Raji (cell line): ENCODE measurements around the gene LAMA3.

Source experiments
- POLR2A ChIP-seq: IDR thresholded peaks from 2 replicates; pipeline ENCODE4 v1.6.1; 2011; ENCODE audit warnings: low read depth, low read length, control low read depth; ENCODE audit not compliant: insufficient read depth

The LAMA3 gene

DNA sequence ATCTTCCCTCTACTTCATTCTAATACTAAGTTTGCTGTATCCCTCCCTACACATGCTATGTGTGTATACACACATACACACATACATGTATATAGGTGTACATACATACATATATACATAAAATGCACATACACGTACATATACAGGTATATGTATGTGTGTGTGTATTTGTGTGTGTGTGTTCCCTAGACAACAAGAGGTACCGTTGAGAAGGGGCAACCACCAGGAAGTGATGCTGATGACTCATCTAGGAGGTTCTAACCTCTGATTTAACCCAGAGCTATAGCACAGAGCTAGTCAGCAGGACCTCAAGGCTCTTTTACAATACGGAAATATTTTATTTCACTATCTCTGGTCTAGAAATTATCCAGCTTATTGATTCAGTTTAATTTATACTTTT, 139.2 kb downstream of the LAMA3 start:
- TF ChIP-seq POLR2A: no peak

DNA sequence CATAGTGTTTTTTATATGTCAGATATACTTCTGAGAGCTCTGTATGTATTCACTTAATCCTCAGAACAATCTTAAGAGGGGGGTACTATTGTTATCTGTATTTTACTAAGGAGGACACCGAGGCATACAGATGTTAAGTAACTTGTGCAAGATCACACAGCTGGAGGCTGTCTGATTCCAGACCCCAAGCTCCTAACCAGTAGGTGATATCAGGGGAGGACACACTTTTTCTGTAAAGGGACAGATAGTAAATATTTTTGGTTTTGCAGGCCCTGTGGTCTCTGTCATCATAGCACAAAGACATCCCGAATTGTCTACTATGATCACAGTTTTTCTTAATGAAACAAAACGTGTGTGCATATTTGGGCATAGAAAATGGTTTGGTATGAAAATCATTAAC, 143.7 kb downstream of the LAMA3 start:
- TF ChIP-seq POLR2A: no peak

DNA sequence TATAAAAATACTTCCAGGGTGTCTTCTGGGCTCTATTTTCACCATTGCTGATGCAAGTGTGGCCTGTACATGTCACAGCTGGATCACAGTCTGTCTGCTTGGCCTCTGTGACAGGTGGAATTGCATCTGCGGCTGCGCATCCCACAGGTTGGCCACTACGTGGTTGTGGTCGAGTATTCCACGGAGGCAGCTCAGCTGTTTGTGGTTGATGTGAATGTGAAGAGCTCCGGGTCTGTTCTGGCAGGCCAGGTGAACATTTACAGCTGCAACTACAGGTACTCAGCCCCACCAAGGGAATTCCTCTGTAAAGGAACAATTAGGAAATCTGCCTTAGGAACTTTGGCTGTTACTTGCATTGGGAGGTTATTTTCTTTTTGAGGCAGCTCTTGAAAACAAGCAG, 144.5 kb downstream of the LAMA3 start:
- TF ChIP-seq POLR2A: no peak

DNA sequence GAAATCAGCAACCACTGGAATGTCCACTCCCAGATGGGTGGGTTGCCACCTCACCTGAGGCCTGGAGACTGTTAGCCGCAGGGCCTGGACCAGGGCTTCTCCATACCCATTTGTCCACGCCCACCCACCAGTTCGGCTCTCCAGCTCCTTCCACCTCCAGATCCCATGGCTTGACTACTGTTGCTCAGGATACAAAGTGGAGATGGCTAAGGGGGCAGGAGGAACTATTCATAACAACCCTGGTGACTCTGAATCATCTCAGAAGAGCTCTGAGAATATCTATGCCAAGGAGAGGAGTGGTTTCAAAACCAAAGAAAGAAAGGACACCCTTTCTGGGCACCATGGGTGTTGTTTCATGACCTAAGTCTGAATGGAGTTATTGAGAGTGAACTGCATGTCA, 145.8 kb downstream of the LAMA3 start:
- TF ChIP-seq POLR2A: no peak

DNA sequence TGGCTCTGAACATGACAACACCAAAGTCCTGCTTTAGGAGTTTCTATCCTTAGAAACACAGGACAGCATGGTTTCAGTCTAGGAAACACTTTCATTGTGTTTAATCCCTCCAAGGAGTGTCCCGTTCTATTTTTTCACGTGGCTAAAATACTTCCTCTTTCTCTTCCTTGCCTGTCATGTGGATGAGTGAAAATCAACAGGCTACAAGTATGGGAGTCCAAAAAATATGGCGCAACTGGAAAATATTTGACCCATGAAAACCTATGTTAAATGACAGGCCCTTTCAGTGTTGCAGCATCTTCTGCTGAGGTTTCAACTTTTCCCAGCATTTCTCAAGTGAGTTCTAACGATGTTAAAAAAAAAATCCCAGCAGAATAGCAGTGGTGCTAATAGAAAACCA, 146.3 kb downstream of the LAMA3 start:
- no peak for TF ChIP-seq POLR2A

DNA sequence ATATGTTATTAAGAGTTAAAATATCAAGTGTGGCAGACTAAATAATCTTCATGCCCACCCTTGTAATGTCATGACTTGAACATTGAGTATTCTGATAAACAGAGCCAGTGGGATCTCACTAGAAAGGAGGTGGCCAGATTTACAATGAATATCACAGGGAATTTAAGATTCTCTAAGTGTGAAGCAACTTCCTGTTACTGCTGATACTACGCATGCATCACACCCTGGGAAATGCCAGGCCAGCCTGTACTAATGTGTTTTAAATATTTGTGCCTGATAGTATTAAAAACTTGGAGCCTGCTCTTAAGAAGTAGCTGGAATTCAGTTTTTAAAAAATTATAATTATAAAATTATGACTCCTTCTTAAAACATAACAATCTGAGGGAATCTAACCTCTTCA, 148.3 kb downstream of the LAMA3 start:
- no peak for TF ChIP-seq POLR2A

DNA sequence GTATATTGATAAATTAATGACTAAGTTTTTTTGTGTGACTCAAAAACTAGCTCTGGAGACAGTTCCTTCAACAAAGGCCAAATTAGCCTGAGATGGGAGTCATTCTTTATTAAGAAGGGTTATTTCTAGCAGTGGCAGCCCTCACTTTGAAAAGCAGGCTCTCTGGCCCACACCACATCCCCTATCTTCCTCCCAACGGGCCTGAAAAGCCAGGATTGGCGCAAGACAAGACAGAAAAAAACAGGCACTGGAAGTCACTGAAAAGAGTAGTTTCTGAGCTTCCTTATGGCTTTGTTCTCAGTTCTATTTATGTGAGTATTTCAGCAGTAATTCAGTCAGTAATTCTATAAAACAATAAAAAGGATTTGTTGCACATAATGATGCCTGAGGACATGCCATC, 149.0 kb downstream of the LAMA3 start:
- no peak for TF ChIP-seq POLR2A

DNA sequence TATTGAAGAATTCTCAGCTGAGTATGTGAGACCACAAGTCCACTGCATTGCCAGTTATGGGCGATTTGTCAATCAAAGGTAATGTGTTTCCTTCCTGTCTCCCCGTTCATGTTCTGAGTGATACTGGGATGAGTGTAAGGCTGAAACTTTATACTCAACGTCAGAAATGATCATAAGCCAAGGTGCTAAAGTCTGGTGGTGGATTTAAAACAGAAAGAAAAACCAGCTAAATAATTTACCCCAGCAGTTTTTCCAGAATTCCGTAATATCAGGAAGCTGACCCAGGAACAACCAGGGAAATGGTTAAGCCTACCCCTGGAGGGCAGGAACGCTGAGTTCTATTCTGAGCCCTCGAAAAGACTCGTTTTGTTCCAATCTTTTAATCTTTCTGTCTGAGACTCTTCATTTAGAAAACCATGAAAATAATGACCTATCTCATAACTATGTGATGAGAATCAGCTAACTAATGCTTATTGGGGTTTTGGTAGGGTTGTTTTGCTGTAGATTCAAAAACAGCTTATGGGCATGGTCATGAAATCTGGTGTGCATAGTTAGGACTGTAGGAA, 149.6 kb downstream of the LAMA3 start:
- no peak for TF ChIP-seq POLR2A

DNA sequence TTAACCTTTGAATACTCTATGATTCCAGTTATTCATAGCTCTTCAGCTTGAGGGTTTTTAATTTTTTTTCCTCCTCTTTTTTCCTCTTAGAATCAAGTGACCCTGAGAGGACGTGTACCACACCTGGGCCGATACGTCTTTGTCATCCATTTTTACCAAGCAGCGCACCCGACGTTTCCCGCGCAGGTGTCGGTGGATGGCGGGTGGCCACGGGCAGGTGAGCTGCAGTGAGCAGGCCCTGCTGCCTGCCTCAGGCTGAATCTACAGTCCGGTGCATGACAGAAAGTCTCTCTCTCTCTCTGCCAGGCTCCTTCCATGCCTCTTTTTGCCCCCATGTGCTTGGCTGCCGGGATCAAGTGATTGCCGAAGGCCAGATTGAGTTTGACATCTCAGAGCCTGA, 153.1 kb downstream of the LAMA3 start:
- TF ChIP-seq POLR2A: no peak

DNA sequence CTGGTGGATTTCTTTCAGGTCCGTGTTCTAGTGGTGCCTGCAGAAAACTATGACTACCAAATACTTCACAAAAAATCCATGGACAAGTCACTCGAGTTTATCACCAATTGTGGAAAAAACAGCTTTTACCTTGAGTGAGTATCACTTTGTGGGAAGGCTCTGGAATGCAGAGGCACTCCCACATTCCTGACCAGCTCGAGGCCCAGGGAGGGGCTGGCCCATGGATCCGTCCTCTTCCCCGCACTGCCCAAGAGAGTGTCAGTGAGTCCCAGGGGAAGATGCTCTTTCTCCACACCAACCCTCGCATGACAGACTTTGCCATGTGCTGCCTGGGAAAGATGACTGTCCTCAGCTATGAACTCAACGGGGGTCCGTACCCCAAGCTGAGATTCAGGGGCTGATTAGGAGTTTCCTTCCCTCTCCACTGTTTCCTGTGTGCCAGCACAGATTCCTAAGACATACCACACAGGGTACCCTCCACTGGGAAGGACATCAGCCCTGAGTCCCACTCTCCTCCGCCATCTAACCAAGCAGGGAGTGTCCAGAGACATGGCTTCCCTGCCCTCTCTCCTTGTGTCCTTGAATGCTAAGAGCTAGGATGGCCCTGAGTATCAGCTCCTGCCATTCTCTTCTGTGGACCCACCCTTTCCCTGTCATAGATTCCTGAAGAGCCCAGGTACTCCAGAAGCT, 155.9 kb downstream of the LAMA3 start:
- TF ChIP-seq POLR2A: no peak

DNA sequence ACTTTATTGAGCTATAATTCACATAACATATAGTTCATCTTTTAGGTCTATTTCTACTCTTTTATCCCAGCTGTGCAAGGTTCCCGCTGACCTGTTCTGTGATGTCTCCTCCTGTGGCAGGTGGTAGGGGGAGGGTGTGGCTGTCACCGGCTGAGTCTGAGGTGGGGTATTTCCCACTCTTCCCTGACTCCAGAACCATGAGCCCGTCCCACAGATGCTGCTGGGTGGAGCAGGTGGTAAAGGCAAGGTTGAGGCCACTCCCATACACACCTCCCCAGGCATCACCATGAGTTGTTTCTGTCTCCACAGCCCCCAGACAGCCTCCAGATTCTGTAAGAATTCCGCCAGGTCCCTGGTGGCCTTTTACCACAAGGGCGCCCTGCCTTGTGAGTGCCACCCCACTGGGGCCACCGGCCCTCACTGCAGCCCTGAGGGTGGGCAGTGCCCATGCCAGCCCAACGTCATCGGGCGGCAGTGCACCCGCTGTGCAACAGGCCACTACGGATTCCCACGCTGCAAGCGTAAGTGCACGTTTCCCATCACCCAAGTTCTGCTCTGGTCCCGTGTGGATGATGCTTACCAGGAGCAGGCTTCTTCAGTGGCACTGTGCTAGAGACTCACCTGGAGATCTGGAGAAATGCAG, 156.9 kb downstream of the LAMA3 start:
- TF ChIP-seq POLR2A: no peak

DNA sequence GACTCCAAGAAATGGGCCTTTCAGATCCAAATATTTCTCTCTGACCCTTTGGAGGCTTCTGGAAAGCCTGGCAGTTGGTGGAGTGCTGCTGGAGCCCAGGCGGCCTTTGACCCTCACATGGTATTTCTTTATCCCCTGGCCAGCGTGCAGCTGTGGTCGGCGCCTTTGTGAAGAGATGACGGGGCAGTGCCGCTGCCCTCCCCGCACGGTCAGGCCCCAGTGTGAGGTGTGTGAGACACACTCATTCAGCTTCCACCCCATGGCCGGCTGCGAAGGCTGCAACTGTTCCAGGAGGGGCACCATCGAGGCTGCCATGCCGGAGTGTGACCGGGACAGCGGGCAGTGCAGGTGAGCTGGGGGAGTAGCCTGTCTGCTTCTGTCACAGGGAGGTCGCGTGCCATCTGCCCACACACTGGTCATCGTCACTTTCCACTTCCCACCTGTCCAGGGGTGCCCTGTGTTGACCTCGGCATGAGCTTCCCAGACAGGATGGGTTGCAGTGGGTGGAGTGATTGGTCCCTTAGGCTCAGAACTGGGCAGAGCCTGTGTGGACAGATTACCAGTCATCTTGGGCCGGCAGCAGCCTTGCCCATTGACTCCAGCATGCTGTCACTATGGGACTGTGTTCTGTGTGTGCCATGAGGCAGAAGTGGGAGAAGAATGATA, 158.2 kb downstream of the LAMA3 start:
- no peak for TF ChIP-seq POLR2A

DNA sequence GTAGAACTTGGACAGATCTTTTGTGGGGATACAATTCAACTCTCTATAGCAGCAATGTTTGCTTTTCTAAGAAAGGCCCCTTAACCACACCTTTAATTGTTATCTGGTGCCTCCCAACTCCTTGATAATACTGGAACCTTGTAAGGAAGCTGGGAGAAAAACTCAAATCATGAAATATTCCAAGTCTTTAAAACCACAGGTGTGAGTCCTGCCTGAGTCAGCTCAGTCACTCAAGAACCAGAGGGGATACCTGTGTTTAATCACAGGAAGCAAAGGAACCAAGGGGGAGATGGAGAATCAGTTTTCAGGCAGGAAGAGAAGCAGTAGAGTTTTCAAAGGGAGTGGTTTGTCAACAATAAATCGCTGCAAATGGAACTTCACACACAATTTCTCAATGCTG, 159.9 kb downstream of the LAMA3 start:
- TF ChIP-seq POLR2A: no peak

DNA sequence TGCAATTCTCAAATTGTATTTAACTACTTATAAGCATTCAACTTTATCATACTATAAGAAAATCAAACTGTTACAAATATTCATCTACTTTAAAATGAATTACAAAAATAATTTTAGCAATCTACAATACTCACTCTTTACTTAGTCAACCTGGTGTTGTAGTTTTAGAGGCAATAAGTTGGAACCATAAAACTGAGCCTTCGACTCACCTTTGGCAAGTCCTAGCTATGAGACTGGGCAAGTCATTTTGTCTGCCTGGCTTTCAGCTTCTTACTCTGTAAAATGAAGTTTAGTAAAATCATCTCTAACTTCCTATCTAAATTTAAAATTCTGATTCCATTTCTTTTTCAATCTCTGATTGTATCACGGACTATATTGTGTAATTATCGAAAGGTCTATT, 161.0 kb downstream of the LAMA3 start:
- no peak for TF ChIP-seq POLR2A

DNA sequence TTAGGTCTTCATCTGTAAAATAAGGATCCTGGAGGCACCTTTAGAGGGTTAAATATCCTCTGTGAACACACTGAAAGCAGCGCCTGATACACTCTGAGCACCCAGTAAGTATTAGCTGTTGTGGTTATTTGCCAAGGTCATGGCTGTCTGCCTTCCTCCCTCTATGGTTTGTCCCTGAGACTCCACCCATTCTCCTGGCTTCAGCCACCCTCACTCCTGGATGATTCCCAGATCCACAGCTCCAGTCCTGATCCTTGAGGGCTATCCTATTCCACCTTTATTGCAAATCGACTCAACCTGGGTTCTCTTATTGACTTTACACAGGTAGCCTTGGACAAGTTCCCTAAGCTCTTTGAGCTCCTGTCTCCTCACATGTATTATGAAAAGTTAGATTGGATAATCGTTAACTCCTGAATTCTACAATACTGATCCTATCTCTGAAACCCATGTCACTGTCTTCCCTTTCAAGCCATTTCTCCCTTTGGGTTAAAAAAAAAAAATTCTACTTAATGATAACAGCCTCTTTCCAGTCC, 162.3 kb downstream of the LAMA3 start:
- no peak for TF ChIP-seq POLR2A
